GM19238 (cell line): Measurements from ENCODE around the gene SERPINB8.
A peak's percentile ranks its signal among the peaks of the same experiment; 100 is the strongest.

Experiments
- DNase-seq: peaks from one replicate; pipeline ENCODE4 v3.0.0; 2011; ENCODE audit warnings: low spot score; ENCODE audit not compliant: insufficient read length

The SERPINB8 gene

GRCh38 chr18:64011513-64011912, 41.6 kb downstream of the SERPINB8 start:
- DNase-seq = no peak

GRCh38 chr18:64017870-64018269, 48.0 kb downstream of the SERPINB8 start:
- no peak for DNase-seq

DNA sequence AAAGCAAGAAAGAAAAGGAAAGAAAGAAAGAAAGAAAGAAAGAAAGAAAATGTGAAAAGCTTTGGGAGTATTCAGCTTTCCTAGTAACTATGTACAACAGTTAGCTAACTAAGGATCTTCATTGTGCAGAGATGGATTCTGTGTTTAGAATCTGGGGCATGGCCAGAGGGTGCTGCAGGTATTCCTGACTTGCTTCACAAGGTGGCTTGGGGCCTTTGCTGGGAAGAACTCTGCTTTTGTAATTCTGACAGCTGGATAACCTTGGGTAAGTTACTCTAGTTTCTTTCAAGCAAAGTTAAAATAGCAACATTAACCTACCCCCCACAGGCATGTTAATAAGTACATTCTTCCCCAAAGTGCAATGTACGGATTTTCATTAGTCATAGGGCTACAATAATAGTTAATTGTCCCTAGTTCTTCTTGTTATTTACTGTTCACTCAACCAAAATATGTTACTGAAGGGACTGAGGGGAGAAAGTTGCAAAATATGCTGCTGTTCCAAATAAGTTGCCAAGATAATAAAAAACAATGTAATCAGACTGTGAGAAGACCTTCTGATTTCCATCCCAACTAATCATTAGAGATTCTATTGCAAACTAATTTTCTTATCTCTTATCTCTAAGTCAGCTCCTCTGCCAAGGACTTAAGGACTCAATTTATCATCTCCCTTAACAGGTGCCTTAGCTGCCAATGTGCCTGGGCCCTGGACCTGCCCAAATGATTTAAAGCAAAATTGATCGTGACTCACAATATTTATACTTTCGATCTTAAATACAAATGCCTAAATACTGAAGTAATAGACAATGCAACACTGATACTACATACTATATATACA, 50.3 kb downstream of the SERPINB8 start:
- no peak for DNase-seq

- DNase-seq = no peak
Observed at GRCh38 chr18:64026350-64026749, 56.5 kb downstream of the SERPINB8 start.

- DNase-seq = no peak
Observed at GRCh38 chr18:64027931-64028695, 58.2 kb downstream of the SERPINB8 start.

GRCh38 chr18:64029096-64029495, 59.2 kb downstream of the SERPINB8 start:
- no peak for DNase-seq

- no peak for DNase-seq
Observed at GRCh38 chr18:64031411-64031810, 61.5 kb downstream of the SERPINB8 start.

DNA sequence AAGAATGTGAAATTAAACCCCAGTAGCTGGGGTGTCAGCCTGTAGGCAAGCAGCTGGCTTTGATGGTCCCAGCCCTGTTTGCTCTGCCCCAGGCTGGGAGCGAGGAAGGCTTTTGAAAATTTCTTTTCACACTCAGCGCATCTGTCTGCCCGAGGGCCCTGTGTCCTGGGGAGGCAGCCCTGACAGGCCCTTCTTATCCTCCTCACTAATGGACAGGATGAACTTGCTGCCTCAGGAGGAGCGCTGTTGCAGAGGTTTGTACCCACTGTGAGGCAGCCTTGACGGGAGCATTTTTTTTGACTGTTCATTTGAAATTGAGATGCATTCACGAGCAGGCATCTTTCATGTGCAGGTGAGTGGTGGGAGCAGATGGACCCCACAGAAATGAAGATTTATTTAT, 62.4 kb downstream of the SERPINB8 start:
- DNase-seq = no peak

- DNase-seq = peak; percentile 10
Observed at GRCh38 chr18:64037812-64038414, 68.0 kb downstream of the SERPINB8 start.
